Memory B cell (primary cell): ENCODE measurements around the gene CISH.

Experiments used
- ATAC-seq: fragments of 150-1000 bp; cut with Tn5 transposase; 2 replicates; pipeline ENCODE4 v1.10.0; 2021; ENCODE audit warnings: low read depth, mild to moderate bottlenecking, moderate library complexity
- DNase-seq, 2 donors: peaks; one replicate each; pipeline ENCODE4 v3.0.0; 2022; ENCODE audit warnings: low spot score in 2 of 2
- H3K27ac Mint-ChIP-seq: one replicate; pipeline ENCODE4 v1.8.0; 2022; ENCODE audit warnings: mild to moderate bottlenecking, moderate library complexity, mixed read lengths
- H3K27me3 Mint-ChIP-seq: one replicate; pipeline ENCODE4 v1.8.0; 2022; ENCODE audit warnings: mixed read lengths
- H3K36me3 Mint-ChIP-seq: one replicate; pipeline ENCODE4 v1.8.0; 2022; ENCODE audit warnings: mild to moderate bottlenecking, mixed read lengths
- H3K4me1 Mint-ChIP-seq: one replicate; pipeline ENCODE4 v1.8.0; 2022; ENCODE audit warnings: mixed read lengths
- H3K4me3 Mint-ChIP-seq: one replicate; pipeline ENCODE4 v1.8.0; 2022; ENCODE audit warnings: mild to moderate bottlenecking, moderate library complexity, mixed read lengths
- H3K9me3 Mint-ChIP-seq: one replicate; pipeline ENCODE4 v1.8.0; 2022; ENCODE audit warnings: mixed read lengths

CISH gene

DNA sequence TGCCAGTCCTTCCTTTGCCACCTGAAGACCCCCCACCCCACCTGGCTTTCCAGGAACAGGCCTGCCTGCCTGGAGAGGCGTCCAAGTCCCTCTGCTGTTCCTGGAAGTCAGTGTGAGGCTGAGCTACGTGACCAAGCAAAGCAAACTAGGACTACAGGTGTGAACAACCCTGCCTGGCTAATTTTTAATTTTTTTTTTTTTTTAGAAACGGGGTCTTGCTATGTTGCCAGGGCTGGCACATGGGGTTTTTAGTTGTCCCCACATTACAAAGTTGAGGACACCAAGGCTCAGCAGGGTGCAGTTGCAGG lies 24.9 kb downstream of the CISH start:
- Mint-ChIP-seq H3K4me1 (peaks cover 8% of the 10 kb centered on the region), H3K27me3 (no peaks in the 10 kb centered on the region), H3K36me3 (peaks cover 6% of the 10 kb centered on the region), H3K4me3 (no peak overlapping the region), H3K27ac (no peak overlapping the region), H3K9me3 (no peaks in the 10 kb centered on the region)
- ATAC-seq (no peak), DNase-seq (no peak)

DNA sequence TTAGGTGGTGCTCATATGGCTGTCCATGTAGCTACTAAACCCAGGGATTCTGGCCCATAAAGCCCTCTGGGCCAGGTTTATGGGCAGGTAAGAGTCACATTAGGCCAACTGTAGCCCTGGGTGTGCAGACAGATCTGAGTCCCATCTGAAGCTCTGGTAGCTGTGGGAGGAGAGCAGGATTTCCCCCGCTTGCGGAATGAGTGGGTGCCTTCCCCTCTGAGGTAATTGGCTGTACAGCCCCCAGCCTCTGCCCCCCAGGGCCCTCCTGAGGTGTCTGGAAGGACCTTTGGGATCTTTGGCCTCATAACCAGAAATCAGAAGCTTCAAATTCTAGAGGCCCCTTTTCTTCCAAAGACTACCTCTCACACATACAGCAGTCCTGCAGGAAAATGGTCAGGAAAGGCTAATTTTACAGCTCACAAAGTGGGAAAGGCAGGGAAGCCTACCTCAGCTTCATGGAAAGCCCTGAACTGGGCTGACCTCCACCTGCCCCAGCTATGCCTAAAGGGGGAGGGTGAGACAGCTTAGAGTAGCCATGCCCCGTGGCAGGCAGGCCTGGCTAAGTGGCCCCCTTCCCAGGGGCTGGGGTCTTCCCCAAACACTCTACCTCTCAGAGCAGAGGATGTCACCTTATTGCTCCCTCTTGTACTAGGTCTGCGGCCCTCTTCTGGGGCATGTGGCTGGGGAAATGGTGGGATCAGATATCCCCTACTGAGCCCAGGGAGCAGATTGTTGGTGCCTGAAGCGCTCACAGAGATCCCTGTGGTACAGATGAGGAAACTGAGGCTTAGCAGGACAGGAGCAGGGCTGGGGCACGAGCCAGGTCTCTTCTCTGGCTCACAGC lies 25.4 kb downstream of the CISH start:
- peaks cover 6% of the 10 kb centered on the region for H3K36me3 Mint-ChIP-seq
- no peaks in the 10 kb centered on the region for H3K27me3 Mint-ChIP-seq
- peaks cover 7% of the 10 kb centered on the region for H3K4me1 Mint-ChIP-seq
- no peak overlapping the region for H3K4me3 Mint-ChIP-seq
- H3K9me3 Mint-ChIP-seq, result no peaks in the 10 kb centered on the region
- no peak overlapping the region for H3K27ac Mint-ChIP-seq
- no peak for ATAC-seq
- no peak for DNase-seq

DNA sequence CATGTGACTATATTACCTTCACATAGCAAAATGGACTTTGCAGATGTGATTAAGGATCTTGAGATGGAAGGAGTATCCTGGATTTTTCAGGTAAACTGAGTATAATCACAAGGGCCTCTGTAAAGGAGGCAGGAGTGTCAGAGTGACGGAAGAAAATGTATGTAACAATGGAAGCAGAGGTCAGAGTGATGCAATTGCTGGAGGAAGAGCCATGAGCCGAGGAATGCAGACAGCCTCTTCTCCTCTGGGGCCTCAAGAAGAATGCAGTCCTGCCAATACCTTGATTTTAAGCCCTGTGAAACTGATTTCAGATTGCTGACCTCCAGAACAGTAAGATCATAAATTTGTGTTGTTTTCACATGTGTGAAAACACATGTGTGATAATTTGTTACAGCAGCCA lies 27.2 kb downstream of the CISH start:
- H3K4me1 Mint-ChIP-seq, result no peaks in the 10 kb centered on the region

DNA sequence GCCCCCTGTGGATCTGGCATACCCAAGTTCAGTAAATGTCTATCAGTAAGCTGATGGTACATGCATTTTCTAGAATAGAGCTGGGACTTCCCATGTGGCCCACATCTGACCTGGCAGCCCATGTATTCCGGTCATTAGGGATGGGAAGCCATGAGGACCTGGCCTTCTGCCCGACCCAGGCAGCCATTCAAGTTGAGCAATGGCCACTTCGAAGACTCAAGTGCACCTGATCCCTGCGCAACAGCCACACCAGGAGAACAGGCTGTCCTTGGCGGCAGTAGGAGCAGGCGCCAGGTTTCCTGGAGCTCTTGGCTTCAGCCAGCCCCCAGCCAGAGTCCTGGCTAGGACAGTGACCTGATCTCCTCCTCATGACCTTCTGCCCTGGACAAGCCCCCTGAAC lies 27.7 kb downstream of the CISH start:
- ATAC-seq, result no peak

More for the DNA sequence above, 27.2 kb downstream of the CISH start:
- Mint-ChIP-seq H3K27me3 (no peaks in the 10 kb centered on the region), H3K27ac (peak overlapping the region; percentile 46), H3K36me3 (peaks cover 6% of the 10 kb centered on the region), H3K4me3 (no peak overlapping the region), H3K9me3 (no peaks in the 10 kb centered on the region)
- no peak for ATAC-seq
- no peak for DNase-seq

DNA sequence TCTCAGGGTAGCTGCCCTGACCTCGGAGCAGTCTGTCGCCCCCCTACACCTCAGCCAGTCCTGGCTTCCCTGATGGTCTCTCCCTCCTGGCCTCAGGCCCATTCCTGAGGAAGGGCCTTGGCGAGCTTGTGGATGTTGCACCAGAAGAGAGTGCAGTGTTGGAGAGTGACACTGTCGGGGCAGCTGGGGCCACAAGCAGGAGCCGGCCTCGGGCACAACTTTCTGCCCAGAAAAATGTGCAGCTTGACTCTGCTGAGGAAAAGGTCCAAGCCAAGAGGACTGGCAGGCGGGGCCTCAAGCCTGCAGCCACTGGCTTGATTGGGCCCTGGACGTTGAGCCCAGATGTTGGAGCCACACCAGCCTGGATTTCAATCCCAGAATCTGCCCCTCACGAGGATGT lies 29.5 kb downstream of the CISH start:
- no peak overlapping the region for H3K27ac Mint-ChIP-seq
- H3K4me3 Mint-ChIP-seq, result no peak overlapping the region

More for the DNA sequence above, 27.7 kb downstream of the CISH start:
- Mint-ChIP-seq H3K4me1 (no peaks in the 10 kb centered on the region), H3K9me3 (no peaks in the 10 kb centered on the region), H3K27me3 (no peaks in the 10 kb centered on the region), H3K27ac (peak overlapping the region; percentile 46), H3K36me3 (peaks cover 8% of the 10 kb centered on the region), H3K4me3 (no peak overlapping the region)
- DNase-seq, result no peak

DNA sequence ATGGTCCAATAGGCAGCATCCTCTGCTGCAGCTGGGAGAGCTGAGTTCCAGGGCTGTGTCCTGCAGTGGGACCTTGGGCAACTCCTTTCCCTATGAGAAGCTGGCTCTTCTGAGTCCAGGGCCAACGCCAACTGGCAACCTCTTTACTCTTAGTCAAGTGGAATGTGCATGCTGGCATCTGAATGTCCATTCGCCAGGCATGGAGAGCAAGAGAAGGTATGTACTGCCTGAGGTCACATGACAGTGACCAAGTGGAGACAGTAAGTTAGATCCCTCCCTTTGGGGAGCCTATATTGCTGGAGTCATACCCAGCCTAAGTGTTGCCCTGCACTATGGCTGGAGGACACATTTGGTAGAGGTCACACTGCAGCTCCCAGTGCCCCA lies 30.1 kb downstream of the CISH start:
- Mint-ChIP-seq H3K4me3 (no peak overlapping the region), H3K36me3 (peaks cover 12% of the 10 kb centered on the region), H3K27me3 (no peaks in the 10 kb centered on the region), H3K4me1 (no peaks in the 10 kb centered on the region), H3K9me3 (no peaks in the 10 kb centered on the region), H3K27ac (no peak overlapping the region)
- ATAC-seq (no peak), DNase-seq (no peak)

More for the DNA sequence above, 29.5 kb downstream of the CISH start:
- Mint-ChIP-seq H3K36me3 (peaks cover 12% of the 10 kb centered on the region), H3K4me1 (no peaks in the 10 kb centered on the region), H3K27me3 (no peaks in the 10 kb centered on the region), H3K9me3 (no peaks in the 10 kb centered on the region)
- no peak for ATAC-seq
- DNase-seq, result no peak

DNA sequence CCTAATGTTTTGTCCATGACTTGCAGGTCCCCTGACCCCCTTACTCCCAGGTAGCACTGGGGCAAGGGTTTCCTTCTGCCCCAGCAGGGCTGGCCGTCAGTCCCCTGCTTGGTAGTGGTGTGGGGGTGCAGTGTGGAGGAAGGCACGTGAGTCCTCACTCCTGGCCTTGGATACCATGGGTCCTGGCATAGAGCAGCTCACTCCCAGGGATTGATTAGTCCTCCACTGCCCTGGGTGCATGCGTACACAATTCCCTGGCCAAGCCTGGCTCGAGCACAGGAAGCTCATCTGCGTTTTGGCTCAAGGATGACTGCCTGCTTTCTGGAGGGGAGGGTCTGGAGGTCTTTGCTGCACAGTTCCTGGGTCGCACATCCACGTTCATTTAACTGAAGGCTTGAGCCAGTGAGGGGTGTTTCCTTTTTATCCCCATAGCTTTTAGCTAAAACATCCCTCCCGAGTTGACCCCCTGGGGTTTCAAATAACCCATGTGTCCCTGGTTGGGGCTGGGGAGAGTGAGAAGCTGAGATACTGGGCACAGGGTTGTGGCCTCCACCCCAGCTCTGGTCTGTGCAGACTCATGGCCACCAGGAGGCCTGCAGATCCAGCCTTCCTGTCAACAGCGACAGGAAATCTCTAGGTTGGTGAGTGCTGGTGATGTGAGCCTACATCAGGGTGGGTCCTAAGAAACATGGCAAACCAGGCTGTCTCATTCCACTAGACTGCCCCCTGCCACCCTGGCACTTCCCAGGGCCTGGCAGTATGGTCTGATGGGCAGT lies 30.7 kb downstream of the CISH start:
- Mint-ChIP-seq H3K27ac (no peak overlapping the region), H3K36me3 (peaks cover 12% of the 10 kb centered on the region), H3K4me3 (no peak overlapping the region), H3K27me3 (no peaks in the 10 kb centered on the region), H3K9me3 (no peaks in the 10 kb centered on the region), H3K4me1 (no peaks in the 10 kb centered on the region)
- DNase-seq (no peak), ATAC-seq (no peak)

DNA sequence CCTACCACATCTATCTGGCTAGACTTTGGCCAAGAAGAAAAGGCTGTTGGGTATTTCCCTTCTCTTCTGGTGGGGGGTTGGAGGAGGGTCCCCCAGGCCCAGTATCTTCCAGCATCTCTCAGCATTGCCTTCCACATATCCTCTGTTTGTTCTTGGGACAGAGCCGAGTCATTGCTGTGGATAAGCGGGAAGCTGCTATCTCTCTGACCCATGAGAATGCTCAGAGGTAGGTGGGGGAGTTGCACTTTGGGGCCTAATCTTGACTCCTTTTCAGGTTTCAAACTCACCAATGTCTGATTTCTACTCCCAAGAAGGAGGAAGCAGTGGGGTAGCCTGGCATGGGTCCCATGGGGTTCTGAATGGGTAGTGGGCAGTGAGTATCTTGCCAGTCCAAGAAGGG lies 34.2 kb downstream of the CISH start:
- no peak overlapping the region for H3K27ac Mint-ChIP-seq
- peaks cover 2% of the 10 kb centered on the region for H3K4me1 Mint-ChIP-seq

DNA sequence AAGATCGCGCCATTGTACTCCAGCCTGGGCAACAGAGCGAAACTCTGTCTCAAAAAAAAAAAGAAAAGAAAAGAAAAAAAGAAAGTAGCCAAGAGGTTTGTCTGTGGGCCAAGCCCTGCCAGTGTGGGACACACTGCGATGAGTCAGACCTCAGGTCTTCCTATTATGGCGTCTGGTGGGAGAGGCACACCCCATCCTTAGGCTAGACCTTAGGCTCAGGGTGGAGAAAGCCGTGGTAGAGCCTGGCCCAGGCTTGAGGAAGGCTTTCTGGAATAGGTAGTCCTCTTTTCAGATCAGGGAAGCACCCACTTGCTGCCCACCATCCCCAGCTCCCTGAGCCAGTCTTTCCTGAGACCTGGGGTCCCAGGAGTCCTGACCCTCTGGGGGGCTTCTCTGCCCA lies 36.2 kb downstream of the CISH start:
- DNase-seq (no peak), ATAC-seq (no peak)
- H3K27ac Mint-ChIP-seq, result no peak overlapping the region
- no peaks in the 10 kb centered on the region for H3K27me3 Mint-ChIP-seq
- H3K4me3 Mint-ChIP-seq, result no peak overlapping the region
- H3K9me3 Mint-ChIP-seq, result no peaks in the 10 kb centered on the region
- H3K36me3 Mint-ChIP-seq, result peaks cover 9% of the 10 kb centered on the region
- H3K4me1 Mint-ChIP-seq, result peaks cover 10% of the 10 kb centered on the region

More for the DNA sequence above, 34.2 kb downstream of the CISH start:
- DNase-seq (no peak), ATAC-seq (no peak)
- Mint-ChIP-seq H3K4me3 (no peak overlapping the region), H3K27me3 (no peaks in the 10 kb centered on the region), H3K9me3 (no peaks in the 10 kb centered on the region), H3K36me3 (peaks cover 11% of the 10 kb centered on the region)

DNA sequence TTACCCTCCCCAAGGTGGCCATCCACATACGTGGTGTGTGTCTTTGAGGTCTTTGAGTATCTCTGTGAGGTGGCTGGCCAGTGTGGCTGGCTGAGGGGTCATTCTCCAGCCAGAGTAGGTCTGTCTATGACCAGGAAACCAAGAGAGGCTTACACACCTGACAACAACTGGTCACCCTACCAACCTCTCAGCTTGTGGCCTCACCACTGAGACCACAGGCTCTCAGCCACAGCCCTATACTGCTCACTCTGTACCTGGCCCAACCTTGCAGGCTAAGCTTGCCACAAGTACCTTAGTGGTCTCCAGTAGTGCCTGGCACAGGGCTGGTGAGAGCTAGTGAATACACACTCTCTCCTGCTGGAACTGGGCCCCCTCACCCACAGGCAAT lies 37.1 kb downstream of the CISH start:
- Mint-ChIP-seq H3K9me3 (no peaks in the 10 kb centered on the region), H3K4me1 (peaks cover 14% of the 10 kb centered on the region), H3K4me3 (no peak overlapping the region), H3K27ac (no peak overlapping the region), H3K36me3 (peaks cover 9% of the 10 kb centered on the region), H3K27me3 (no peaks in the 10 kb centered on the region)
- ATAC-seq, result no peak
- no peak for DNase-seq

DNA sequence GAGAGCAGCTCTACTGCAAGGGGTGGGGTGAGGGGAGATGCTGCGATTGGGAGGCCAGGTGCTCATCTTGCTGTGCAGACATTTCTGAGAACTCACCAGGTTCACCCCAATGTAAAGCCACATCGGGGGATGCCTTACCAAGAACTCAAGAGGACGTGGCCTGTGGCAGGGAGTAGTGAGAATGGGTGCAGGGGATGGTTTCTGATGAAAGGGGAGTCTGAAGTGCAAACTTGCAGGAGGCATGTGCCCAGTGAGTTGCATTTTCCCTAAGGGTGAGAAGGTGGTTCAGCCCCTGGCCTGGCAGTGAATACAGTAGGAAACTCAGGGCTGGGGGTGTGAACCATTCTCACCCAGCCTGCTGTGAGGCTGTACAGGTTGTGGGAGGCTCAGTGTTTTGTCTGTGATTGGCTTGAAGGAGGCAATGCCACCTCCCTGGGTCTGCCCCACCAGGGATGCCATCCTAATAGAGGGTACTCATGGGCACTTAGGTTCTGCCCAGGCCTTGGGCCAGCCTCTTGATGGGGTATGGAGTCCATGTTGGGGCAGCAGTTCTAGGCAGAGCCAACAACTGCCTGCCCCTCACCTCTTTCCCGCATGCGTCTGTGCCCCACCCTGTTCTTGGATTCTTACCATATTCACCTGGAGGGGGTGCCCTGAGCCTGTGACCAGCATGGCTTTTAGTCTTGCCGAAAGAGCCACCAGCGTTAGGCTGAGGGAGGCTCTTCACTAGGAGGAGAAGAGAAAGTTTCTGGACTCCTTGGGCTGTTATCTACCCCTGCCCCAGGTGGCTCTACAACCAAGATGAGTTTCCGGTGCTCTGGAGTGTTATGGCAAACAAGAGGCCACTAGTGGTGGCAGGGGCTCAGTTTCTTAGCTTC lies 37.8 kb downstream of the CISH start:
- DNase-seq, result no peak
- H3K36me3 Mint-ChIP-seq, result peaks cover 6% of the 10 kb centered on the region
- no peak overlapping the region for H3K27ac Mint-ChIP-seq
- H3K27me3 Mint-ChIP-seq, result no peaks in the 10 kb centered on the region
- peaks cover 16% of the 10 kb centered on the region for H3K4me1 Mint-ChIP-seq
- no peak overlapping the region for H3K4me3 Mint-ChIP-seq
- no peaks in the 10 kb centered on the region for H3K9me3 Mint-ChIP-seq
- no peak for ATAC-seq

DNA sequence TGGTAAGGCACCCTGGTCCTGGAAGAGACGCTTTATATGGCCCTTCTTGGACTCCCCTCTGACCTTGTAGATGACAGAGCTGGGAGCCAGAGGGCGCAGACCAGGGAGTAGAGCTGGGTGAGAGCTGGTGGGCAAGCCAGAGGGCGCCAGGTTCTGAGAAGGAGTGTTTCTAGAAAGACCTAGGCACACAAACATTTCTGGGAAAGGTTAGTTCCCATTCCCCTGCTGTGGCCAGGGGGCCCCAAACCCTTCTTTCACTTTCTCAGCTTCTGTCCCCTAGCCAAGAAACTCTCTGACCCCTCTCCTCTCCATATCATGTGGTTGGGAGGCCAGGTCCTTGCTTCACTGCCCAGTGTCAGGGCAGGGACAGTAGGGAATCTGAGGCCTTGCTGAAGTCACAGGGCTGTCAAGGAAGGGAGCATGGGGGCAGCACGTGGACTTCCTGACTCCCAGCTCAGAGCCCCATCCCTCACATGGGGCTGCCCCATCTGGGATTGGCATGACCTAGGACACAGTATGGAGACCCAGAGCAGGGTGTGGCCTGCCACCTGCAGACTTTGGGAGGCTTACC lies 38.7 kb downstream of the CISH start:
- Mint-ChIP-seq H3K4me1 (peaks cover 16% of the 10 kb centered on the region), H3K9me3 (no peaks in the 10 kb centered on the region), H3K4me3 (no peak overlapping the region), H3K36me3 (peaks cover 5% of the 10 kb centered on the region), H3K27me3 (no peaks in the 10 kb centered on the region), H3K27ac (no peak overlapping the region)
- no peak for DNase-seq
- no peak for ATAC-seq

DNA sequence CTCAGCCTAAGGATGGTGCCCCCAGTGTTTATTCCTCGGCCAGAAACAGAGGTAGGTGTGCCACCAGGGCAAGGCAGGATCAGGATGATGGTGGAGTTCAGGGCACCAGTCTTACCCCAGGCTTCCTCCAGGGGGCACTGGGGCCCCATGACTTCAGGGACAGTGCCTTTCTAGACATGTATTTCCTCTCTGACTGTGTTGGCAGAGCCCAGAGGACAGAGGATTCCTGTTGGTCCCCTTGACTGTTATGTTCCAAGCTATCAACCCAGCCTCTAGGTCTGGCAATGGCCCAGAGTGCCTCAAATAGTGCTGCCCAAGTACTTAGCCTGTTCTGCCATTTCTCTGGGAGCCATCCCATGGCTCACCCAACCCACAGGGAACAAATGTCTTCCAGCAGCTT lies 39.4 kb downstream of the CISH start:
- Mint-ChIP-seq H3K27ac (no peak overlapping the region), H3K4me3 (no peak overlapping the region), H3K36me3 (peaks cover 3% of the 10 kb centered on the region), H3K27me3 (no peaks in the 10 kb centered on the region), H3K4me1 (peaks cover 18% of the 10 kb centered on the region), H3K9me3 (no peaks in the 10 kb centered on the region)
- peak; percentile 11 for ATAC-seq
- DNase-seq, result peak; percentile 69 to 77

DNA sequence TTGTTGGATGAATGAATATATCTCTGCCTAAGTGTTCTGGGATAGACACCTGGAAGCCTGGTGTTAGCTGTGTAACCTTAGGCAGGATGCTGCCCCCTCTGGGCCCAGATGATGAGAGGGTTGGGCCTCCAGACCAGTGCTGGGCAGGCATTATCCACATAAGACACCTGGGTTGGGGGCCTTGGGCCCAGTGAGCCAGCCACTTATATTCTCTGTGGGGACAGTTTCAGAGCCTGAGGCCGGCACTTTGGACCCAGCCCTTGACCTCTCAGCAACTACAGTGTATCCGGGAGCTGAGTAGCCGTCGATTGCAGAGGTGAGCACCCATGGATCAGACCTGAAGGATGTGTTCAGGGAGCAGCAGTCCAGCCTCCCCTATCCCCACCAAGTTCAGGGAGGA lies 40.1 kb downstream of the CISH start:
- peaks cover 22% of the 10 kb centered on the region for H3K4me1 Mint-ChIP-seq
- no peak overlapping the region for H3K4me3 Mint-ChIP-seq
- no peak overlapping the region for H3K27ac Mint-ChIP-seq
- ATAC-seq, result no peak
- no peaks in the 10 kb centered on the region for H3K27me3 Mint-ChIP-seq
- H3K9me3 Mint-ChIP-seq, result no peaks in the 10 kb centered on the region
- H3K36me3 Mint-ChIP-seq, result peaks cover 3% of the 10 kb centered on the region
- DNase-seq, result no peak
